PC-3 (cell line): Measurements from ENCODE around the gene VPS26C.

ENCODE experiments used
- CTCF ChIP-seq: fragments of 300-600 bp; sonication (generic); conservative IDR thresholded peaks from 2 replicates; pipeline ENCODE4 v1.5.1; 2017; ENCODE audit warnings: antibody characterized with exemption, low read depth, mild to moderate bottlenecking, low read length
- EZH2phosphoT487 ChIP-seq: fragments of 300-600 bp; sonication (generic); IDR thresholded peaks from 2 replicates; pipeline ENCODE4 v1.6.1; 2018; ENCODE audit warnings: mild to moderate bottlenecking, antibody characterized with exemption, low read length, borderline replicate concordance

DNA sequence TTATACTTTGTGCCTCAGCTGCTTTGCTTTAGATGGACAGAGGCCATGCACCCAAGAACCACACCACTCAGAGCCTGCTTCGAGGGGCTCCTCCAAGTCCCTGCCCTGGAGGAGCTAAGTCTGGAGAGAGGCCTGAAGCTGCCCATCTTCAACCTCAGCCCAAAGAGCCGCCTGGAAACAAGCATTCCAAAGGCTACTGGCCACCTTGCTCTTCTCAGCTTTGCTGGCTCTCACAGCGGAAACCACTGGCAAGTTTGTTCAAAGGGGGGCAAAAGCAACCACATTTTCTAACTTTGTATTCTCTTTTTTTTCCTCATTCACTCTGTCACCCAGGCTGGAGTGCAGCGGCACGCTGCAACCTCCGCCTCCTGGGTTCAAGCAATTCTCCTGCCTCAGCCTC, 23.2 kb downstream of the VPS26C start:
- TF ChIP-seq CTCF (no peak), EZH2phosphoT487 (no peak)
